HPDE6-E6E7 (cell line): Measurements from ENCODE around the gene ICE1.
A peak's percentile ranks its signal among the peaks of the same experiment; 100 is the strongest.
"Not testable (repeated sequence)": the region's sequence is repeated elsewhere in the genome, so short reads cannot be mapped to it uniquely, and the experiment has no call there.

Experiments used
- DNase-seq: peaks from one replicate; pipeline ENCODE4 v3.0.0; 2011; ENCODE audit warnings: missing footprints; ENCODE audit errors: extremely low spot score

ICE1 gene

DNA sequence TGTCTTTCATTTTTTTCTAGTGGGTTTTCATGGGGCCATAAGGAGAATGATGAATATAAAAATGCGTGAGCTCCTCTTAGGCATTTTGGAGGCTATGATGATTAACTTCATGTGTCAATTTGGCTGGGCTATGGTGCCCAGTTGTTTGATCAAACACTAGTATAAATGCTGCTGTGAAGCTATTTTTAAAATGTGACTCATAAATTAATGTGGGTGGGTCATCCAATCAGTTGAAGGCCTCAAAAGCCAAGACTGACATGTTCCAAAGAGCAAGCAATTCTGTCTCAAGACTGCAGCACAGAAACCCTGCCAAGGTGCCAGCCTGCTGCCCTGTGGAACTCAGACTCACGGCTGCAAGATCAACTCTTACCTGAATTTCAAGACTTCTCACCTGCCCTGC is 24.4 kb upstream of the ICE1 start:
- no peak for DNase-seq

DNA sequence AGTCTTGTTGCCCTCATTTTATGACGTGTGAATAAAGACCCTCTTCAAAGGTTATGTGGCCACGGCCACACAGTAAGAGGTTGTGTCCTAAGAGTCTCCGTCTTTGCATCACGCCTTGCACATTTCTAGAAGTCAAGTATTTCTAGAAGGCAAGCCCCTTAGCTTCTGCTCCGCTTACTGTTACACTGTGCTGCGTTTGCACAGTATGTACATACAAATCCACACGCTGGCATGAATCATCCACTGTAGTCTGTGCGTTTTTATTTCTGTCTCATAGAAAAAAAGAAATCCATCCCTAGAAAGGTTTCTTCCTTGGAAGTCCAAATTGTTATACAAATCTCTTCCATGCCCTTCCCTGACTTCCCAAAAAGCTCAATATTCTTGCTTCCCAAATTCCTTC is 21.4 kb upstream of the ICE1 start:
- DNase-seq = no peak

DNA sequence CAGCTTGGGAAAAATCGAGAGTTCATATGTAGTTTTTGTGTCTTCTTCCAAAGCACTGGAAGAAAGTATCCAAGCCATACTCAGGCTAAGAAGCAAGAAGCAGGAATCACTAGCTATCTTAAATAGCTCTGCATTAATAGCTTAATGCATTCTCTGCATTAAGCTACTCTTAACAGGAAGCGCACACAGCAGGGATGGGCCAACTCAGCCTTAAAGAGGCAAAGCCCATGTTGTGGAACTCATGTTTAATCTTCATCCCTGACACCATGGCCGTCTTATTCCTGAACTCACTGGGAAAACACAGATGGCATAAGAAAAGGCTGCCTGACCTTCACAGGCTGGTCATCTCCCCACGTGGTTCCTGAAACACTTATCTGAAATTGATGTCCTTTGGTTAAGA is 18.7 kb upstream of the ICE1 start:
- DNase-seq = no peak

- DNase-seq = no peak
Measured at GRCh38 chr5:5404381-5404780, 18.1 kb upstream of the ICE1 start.

DNA sequence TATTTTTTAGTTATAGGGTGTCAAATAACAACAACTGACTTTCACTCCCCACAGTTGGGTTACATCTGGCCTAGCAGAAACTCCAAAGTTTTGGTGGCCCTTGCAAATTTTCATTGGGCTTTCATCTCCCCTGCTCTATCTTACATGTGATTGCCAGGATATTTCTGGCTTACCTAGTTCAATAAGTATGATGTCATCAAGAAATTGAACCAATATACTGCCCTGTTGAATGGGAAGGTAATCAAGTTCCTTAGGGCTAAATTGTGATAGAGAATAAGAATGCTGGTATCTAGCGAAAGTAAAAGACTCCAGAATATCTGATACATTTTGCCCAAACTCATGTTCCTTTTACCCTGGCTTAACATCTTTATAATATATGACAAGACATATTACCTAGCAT is 17.0 kb upstream of the ICE1 start:
- no peak for DNase-seq

GRCh38 chr5:5407924-5408323 is 14.6 kb upstream of the ICE1 start:
- no peak for DNase-seq

- DNase-seq = no peak
Measured at GRCh38 chr5:5409151-5409810, 13.2 kb upstream of the ICE1 start.

DNA sequence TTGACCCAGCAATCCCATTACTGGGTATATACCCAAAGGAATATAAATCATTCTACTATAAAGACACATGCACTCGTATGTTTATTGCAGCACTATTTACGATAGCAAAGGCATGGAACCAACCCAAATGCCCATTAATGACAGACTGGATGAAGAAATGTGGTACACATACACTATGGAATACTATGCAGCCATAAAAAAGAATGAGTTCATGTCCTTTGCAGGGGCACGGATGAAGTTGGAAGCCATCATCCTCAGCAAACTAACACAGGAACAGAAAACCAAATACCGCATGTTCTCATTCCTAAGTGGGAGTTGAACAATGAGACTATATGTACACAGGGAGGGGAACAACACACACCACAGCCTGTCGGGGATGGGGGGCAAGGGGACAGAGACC is 8.6 kb upstream of the ICE1 start:
- not testable (repeated sequence) for DNase-seq

DNA sequence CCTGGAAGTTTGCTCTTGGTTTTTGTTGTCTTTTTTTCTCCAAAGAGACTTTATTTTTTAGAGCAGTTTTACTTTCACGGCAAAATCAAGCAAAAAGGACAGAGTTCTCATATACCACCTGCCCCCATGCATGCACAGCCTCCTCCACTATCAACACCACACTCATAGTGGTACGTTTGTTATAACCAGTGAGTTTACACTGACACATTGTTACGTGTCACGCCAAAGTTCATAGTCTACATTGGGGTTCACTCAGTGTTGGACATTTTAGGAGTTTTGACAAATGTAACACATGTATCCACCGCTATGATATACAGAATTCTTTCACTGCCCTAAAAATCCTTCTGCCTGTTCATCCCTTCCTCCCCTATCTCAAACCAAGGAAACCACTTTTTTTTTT is 7.5 kb upstream of the ICE1 start:
- no peak for DNase-seq

DNA sequence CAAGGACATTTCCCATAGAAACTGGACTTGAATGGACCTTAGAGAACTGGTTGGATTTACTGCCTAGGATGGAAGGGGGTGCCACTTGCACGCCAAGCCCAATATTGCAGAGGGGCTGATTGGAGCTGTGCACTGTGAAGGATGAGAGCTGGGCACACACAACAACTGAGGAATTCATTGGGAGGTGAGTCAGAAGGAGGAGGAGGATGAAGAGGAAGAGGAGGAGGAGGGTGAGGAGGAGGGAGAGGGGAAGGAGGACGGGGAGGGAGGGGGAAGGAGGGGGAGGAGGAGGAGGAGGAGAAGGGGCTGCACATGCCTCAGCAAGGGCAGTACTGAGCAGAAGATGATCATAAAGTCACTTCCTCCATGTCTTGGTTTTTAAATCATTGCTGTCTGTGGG is 5.7 kb upstream of the ICE1 start:
- no peak for DNase-seq

- no peak for DNase-seq
Measured at GRCh38 chr5:5418006-5418405, 4.5 kb upstream of the ICE1 start.

DNA sequence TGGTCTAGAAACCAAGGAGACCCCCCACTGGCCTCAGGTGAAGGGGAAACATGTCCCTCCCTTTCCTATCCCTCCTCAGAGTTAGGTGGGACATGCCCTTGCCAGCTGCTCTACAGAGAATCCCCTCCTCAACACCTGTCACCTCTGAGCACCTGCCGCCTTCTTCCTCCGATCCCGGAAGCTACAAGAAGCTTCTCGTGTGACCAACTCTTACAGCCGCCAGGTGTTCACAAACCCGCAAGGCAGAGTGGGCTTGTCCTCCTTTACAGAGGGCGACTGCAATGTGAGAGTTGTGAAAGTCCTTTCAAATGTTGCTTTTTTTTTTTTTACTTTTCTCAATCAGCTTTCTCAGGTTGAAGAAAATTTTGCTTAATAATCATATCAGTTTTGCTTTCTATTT is 3.7 kb upstream of the ICE1 start:
- DNase-seq = no peak

DNA sequence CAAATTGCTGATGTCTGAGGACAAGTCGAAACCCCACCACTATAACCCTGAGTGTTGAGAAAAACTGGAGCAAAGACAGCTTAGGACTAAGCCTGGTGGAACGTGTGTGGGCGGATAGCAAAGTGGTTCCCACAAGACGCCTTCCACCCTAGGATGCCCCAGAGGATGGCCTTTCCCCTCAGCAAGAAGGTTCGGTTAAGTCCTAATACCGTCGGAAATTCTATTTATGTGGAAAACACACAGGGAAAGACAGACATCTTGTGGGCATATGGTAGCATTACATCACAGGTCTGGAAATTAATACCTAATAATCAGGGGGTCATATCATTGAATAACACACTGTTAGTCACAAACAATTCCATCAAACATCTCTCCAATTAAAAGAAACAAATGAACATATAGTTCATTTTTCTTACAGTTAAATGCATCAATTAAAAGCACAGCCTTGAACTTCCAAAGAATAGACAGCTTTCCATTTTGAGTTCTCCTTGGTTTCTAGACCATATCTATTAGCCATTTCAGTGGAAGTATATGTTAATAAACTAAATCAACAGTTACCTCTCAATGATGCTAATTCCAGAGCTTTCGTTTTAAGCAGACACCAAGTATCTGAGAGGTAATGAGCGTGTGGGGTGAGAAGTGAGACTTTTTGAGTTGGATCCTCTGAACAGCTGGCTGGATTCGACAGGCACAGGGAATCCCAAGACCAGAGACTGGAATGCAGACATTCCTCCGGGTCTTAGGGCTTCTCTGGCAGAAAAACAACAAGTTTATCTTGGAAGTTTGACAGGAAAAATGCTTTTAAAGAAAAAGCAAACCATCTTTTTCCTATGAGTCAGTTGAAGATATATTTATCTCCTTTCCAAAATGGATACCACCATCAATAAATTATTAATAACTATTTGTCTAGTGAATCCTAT is 2.9 kb upstream of the ICE1 start:
- DNase-seq = peak; percentile 26

- DNase-seq = no peak
Measured at GRCh38 chr5:5420251-5420650, 2.2 kb upstream of the ICE1 start.

GRCh38 chr5:5421149-5421960 is 1.1 kb upstream of the ICE1 start:
- DNase-seq = no peak

DNA sequence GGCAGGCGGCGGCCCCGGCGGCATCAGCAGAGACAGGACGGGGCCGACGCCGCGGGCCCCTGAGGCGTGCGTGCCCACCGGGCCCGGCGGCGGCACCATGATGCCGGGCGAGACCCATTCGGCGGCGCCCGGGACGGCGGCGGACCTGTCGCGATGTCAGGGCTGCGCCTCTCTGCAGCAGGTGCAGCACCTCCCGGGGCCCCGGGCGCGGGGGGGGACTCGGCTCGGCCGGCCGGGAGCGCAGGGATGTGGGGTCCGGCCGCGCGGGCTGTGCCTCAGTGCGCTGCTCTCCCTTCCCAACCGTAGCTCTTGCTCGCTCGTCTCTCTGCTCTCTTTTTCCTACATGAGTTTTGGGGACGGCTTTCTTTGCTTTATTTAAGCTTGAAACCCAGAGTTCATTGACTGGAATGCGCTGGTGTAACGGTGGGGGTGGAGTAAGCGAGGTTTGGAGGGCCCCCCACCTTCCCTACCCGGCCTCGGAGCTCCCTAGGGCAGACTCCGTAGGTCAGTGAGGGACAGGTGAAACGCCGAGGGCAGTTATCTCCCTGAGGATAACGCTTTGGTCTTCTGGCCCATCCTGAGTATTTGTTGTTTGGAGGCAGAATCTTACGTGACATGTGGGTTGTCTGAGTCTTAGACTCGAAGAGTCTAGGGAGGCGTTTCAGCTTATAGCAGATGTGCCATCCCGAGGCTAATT is 490 bp downstream of the ICE1 start:
- DNase-seq = peak; percentile 4

GRCh38 chr5:5423586-5423985 is 1.1 kb downstream of the ICE1 start:
- DNase-seq = no peak

- no peak for DNase-seq
Measured at GRCh38 chr5:5424736-5425135, 2.3 kb downstream of the ICE1 start.

- no peak for DNase-seq
Measured at GRCh38 chr5:5430136-5430535, 7.7 kb downstream of the ICE1 start.

- DNase-seq = no peak
Measured at GRCh38 chr5:5432020-5432707, 9.7 kb downstream of the ICE1 start.

- no peak for DNase-seq
Measured at GRCh38 chr5:5436203-5436760, 13.8 kb downstream of the ICE1 start.
